Measurements from ENCODE around the gene SPO11. TPM values are rescaled to one million over a fixed set of nuclear protein-coding genes. Genes with fewer than 3 reads are reported as not detected.

Gene SPO11
- total and polyA plus RNA-seq, 2 of the 13 experiments (the other 11 are each of a cell fraction or from before 2014, with no cell fraction given): not detected

GRCh38 chr20:57351042-57351783 lies 21.6 kb downstream of the SPO11 start, which contains the start of gene RAE1 (continued):
- peak; percentile 81; the same call in 1 of the 2 replicates for TF ChIP-seq UBTF (CRISPR knock-in tag; IDR thresholded peaks at IDR 0.05)
- no peak for TF ChIP-seq ATF7 (IDR thresholded peaks at IDR 0.05)
- TF ChIP-seq ATF7 (CRISPR knock-in tag; IDR thresholded peaks at IDR 0.05): no peak
- TF ChIP-seq ZNF83 (CRISPR knock-in tag; IDR thresholded peaks at IDR 0.05; ENCODE audit: borderline replicate concordance): 0 out of 2 replicates have a peak, but pooled peaks have one; percentile 48
- peak; percentile 86; the same call in 1 of the 2 replicates for TF ChIP-seq ZBTB38 (CRISPR knock-in tag; IDR thresholded peaks at IDR 0.05)
- TF ChIP-seq ZNF792 (CRISPR knock-in tag; IDR thresholded peaks at IDR 0.05): no peak
- no peak; the same call in 1 of the 2 replicates for TF ChIP-seq MYNN (CRISPR knock-in tag; IDR thresholded peaks at IDR 0.05; ENCODE audit: low read depth)
- TF ChIP-seq ZNF512 (CRISPR knock-in tag; IDR thresholded peaks at IDR 0.05): no peak
- TF ChIP-seq GRHL1 (CRISPR knock-in tag; conservative IDR thresholded peaks at IDR 0.05): no peak
- TF ChIP-seq ZFP36 (IDR thresholded peaks at IDR 0.05; ENCODE audit: borderline replicate concordance, low read depth, low read length, partially characterized antibody): no peak
- TF ChIP-seq DMAP1 (CRISPR knock-in tag; IDR thresholded peaks at IDR 0.05): peak; percentile 97
- no peak for TF ChIP-seq TIGD3 (CRISPR knock-in tag; IDR thresholded peaks at IDR 0.05; ENCODE audit: borderline replicate concordance)
- no peak for TF ChIP-seq MLLT10 (CRISPR knock-in tag; IDR thresholded peaks at IDR 0.05)
- TF ChIP-seq MIER3 (CRISPR knock-in tag; IDR thresholded peaks at IDR 0.05; ENCODE audit: borderline replicate concordance): no peak
- TF ChIP-seq KDM5B (CRISPR knock-in tag; IDR thresholded peaks at IDR 0.05; ENCODE audit: borderline replicate concordance): peak; percentile 99
- no peak; the same call in 1 of the 2 replicates for TF ChIP-seq RORA (CRISPR knock-in tag; IDR thresholded peaks at IDR 0.05)
- TF ChIP-seq MED13 (CRISPR knock-in tag; IDR thresholded peaks at IDR 0.05): peak; percentile 24; the same call in 1 of the 2 replicates
- TF ChIP-seq IRF2 (CRISPR knock-in tag; IDR thresholded peaks at IDR 0.05): peak; percentile 57; the same call in 1 of the 2 replicates
- peak; percentile 91 for TF ChIP-seq THAP11 (CRISPR knock-in tag; IDR thresholded peaks at IDR 0.05)
- TF ChIP-seq ATRX (CRISPR knock-in tag; IDR thresholded peaks at IDR 0.05; ENCODE audit: borderline replicate concordance): no peak
- peak; percentile 29; the same call in 1 of the 2 replicates for TF ChIP-seq GPN1 (CRISPR knock-in tag; IDR thresholded peaks at IDR 0.05; ENCODE audit: borderline replicate concordance)
- TF ChIP-seq ZNF816 (CRISPR knock-in tag; IDR thresholded peaks at IDR 0.05; ENCODE audit: borderline replicate concordance): no peak; the same call in 1 of the 2 replicates
- no peak for TF ChIP-seq HMG20A (CRISPR knock-in tag; IDR thresholded peaks at IDR 0.05; ENCODE audit: borderline replicate concordance)
